Trophoblast cell (in vitro differentiated cells and primary cell): ENCODE data around the gene FRY.
"Not testable (repeated sequence)": the region's sequence is repeated elsewhere in the genome, so short reads cannot be mapped to it uniquely, and the experiment has no call there.

Experiments used
- DNase-seq, 2 donors: peaks; one replicate each; pipeline ENCODE4 v3.0.0-alpha.2; 2016
- H2AFZ ChIP-seq: 2 replicates; pipeline ENCODE4 v1.6.1; 2013; ENCODE audit warnings: low read length, moderate library complexity, mild to moderate bottlenecking; ENCODE audit not compliant: insufficient read depth, poor library complexity
- H2AK5ac ChIP-seq: 2 replicates; pipeline ENCODE4 v1.6.1; 2013; ENCODE audit warnings: mild to moderate bottlenecking, low read length
- H2BK120ac ChIP-seq: 2 replicates; pipeline ENCODE4 v1.6.1; 2013; ENCODE audit warnings: low read length, mild to moderate bottlenecking, moderate library complexity; ENCODE audit not compliant: insufficient read depth, poor library complexity
- H2BK12ac ChIP-seq: 2 replicates; pipeline ENCODE4 v1.6.1; 2013; ENCODE audit warnings: mild to moderate bottlenecking, low read length, moderate library complexity
- H2BK5ac ChIP-seq: 2 replicates; pipeline ENCODE4 v1.6.1; 2013; ENCODE audit warnings: low read length, low read depth, moderate library complexity, mild to moderate bottlenecking; ENCODE audit not compliant: poor library complexity
- H3K14ac ChIP-seq: 2 replicates; pipeline ENCODE4 v1.6.1; 2013; ENCODE audit warnings: mild to moderate bottlenecking, low read length
- H3K18ac ChIP-seq: 2 replicates; pipeline ENCODE4 v1.6.1; 2013; ENCODE audit warnings: mild to moderate bottlenecking, low read length
- H3K23ac ChIP-seq: 2 replicates; pipeline ENCODE4 v1.6.1; 2013; ENCODE audit warnings: low read length
- H3K27ac ChIP-seq: 2 replicates; pipeline ENCODE4 v1.5.1; 2013; ENCODE audit warnings: low read depth, mild to moderate bottlenecking, inconsistent platforms, low read length, moderate library complexity
- H3K27me3 ChIP-seq: 2 replicates; pipeline ENCODE4 v1.6.1; 2013; ENCODE audit warnings: inconsistent platforms, mild to moderate bottlenecking, low read length, moderate library complexity; ENCODE audit not compliant: insufficient read depth
- H3K36me3 ChIP-seq, 2 experiments: 1 replicate in 1 of 2; 2 replicates in 1 of 2; pipeline ENCODE4 v1.6.1; 2013; ENCODE audit warnings: low read length in 2 of 2, mild to moderate bottlenecking in 2 of 2, moderate library complexity in 1 of 2; ENCODE audit not compliant: insufficient read depth in 2 of 2, control insufficient read depth in 1 of 2
- H3K4ac ChIP-seq: 2 replicates; pipeline ENCODE4 v1.6.1; 2013; ENCODE audit warnings: low read depth, mild to moderate bottlenecking, low read length, moderate library complexity
- H3K4me1 ChIP-seq, 2 experiments: 1 replicate in 1 of 2; 2 replicates in 1 of 2; pipeline ENCODE4 v1.6.1; 2013; ENCODE audit warnings: low read length in 2 of 2, mild to moderate bottlenecking in 2 of 2, moderate library complexity in 1 of 2; ENCODE audit not compliant: insufficient read depth in 2 of 2, control insufficient read depth in 1 of 2
- H3K4me2 ChIP-seq: 2 replicates; pipeline ENCODE4 v1.6.1; 2013; ENCODE audit warnings: inconsistent platforms, mild to moderate bottlenecking, low read length, moderate library complexity
- H3K4me3 ChIP-seq: 2 replicates; pipeline ENCODE4 v1.5.1; 2013; ENCODE audit warnings: mild to moderate bottlenecking, low read depth, low read length, inconsistent platforms
- H3K79me1 ChIP-seq: one replicate; pipeline ENCODE4 v1.6.1; 2013; ENCODE audit warnings: low read length
- H3K79me2 ChIP-seq: 2 replicates; pipeline ENCODE4 v1.6.1; 2013; ENCODE audit warnings: low read length, mild to moderate bottlenecking; ENCODE audit not compliant: control insufficient read depth, insufficient read depth, poor library complexity
- H3K9ac ChIP-seq: 2 replicates; pipeline ENCODE4 v1.6.1; 2013; ENCODE audit warnings: mild to moderate bottlenecking, low read length
- H3K9me3 ChIP-seq: 2 replicates; pipeline ENCODE4 v1.6.1; 2013; ENCODE audit warnings: low read depth, mild to moderate bottlenecking, control low read depth, inconsistent platforms, low read length; ENCODE audit not compliant: insufficient read depth
- H4K12ac ChIP-seq: 2 replicates; pipeline ENCODE4 v1.6.1; 2013; ENCODE audit warnings: low read depth, mild to moderate bottlenecking, low read length, moderate library complexity
- H4K8ac ChIP-seq: 2 replicates; pipeline ENCODE4 v1.6.1; 2013; ENCODE audit warnings: low read depth, mild to moderate bottlenecking, low read length, moderate library complexity
- H4K91ac ChIP-seq: one replicate; pipeline ENCODE4 v1.6.1; 2013; ENCODE audit warnings: low read depth, mild to moderate bottlenecking, low read length, moderate library complexity
- WGBS: extraction: QIAGEN DNeasy Blood & Tissue Kit; methylation state at CpG from one replicate; pipeline ENCODE4 v1.1.7; 2013; ENCODE audit warnings: missing lambda C conversion rate; ENCODE audit not compliant: insufficient read length, insufficient coverage; ENCODE audit errors: extremely low coverage; 5-methylcytosine and 5-hydroxymethylcytosine counted together

Gene FRY

GRCh38 chr13:31996601-31997000, 35.0 kb upstream of the FRY start:
- no peak overlapping the region for H2AK5ac ChIP-seq
- H3K27ac ChIP-seq: no peak overlapping the region
- no CpG with 5 or more reads among the region's 2 CpGs for WGBS
- no peak overlapping the region for H3K18ac ChIP-seq
- H3K4me2 ChIP-seq: no peak overlapping the region
- no peak overlapping the region for H3K9ac ChIP-seq
- H4K91ac ChIP-seq: no peak overlapping the region
- H3K9me3 ChIP-seq: no peaks in the 10 kb centered on the region
- no peaks in the 10 kb centered on the region for H3K79me1 ChIP-seq
- H2BK12ac ChIP-seq: no peak overlapping the region
- no peak overlapping the region for H3K4me3 ChIP-seq
- no peak overlapping the region for H2BK120ac ChIP-seq
- H3K27me3 ChIP-seq: no peaks in the 10 kb centered on the region
- DNase-seq: no peak
- no peak overlapping the region for H2AFZ ChIP-seq
- no peak overlapping the region for H4K8ac ChIP-seq
- H3K4me1 ChIP-seq: peaks cover 8 to 10% of the 10 kb centered on the region in 2 experiments
- H3K79me2 ChIP-seq: no peaks in the 10 kb centered on the region
- H3K14ac ChIP-seq: no peak overlapping the region
- no peak overlapping the region for H4K12ac ChIP-seq
- H3K4ac ChIP-seq: no peak overlapping the region
- H2BK5ac ChIP-seq: no peak overlapping the region
- H3K36me3 ChIP-seq: no peaks in the 10 kb centered on the region
- no peak overlapping the region for H3K23ac ChIP-seq

DNA sequence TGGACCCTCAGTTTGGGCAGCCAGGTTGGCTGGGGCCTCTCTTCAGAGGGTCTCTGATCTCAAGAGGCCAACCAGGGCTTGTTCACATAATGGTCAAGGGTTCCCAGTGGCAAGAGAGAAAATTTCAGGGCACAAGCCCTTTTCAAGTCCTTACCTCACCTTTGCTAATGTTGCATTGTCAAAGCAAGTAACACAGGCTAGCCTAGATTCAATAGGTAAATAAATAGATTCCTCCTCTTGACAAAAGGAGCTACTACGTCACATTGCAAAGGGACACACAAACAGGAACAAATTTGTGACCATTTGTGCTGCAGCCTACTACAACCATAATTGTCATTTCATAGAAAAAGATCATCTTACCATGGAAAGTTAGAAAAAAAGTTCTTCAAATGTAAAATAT, 33.9 kb upstream of the FRY start:
- no peak overlapping the region for H3K4me3 ChIP-seq
- peaks cover 8 to 10% of the 10 kb centered on the region in 2 experiments for H3K4me1 ChIP-seq
- H3K79me1 ChIP-seq: no peaks in the 10 kb centered on the region
- peak overlapping the region; percentile 72 for H2AK5ac ChIP-seq
- no peak overlapping the region for H3K4me2 ChIP-seq
- H3K23ac ChIP-seq: no peak overlapping the region
- peak overlapping the region; percentile 43 for H4K8ac ChIP-seq
- H4K91ac ChIP-seq: peak overlapping the region; percentile 68
- no peaks in the 10 kb centered on the region for H3K9me3 ChIP-seq
- H2BK12ac ChIP-seq: peak overlapping the region; percentile 73
- H3K18ac ChIP-seq: no peak overlapping the region
- no peak overlapping the region for H4K12ac ChIP-seq
- H3K14ac ChIP-seq: peak overlapping the region; percentile 93
- WGBS: no CpG with 5 or more reads among the region's 1 CpG
- H3K9ac ChIP-seq: no peak overlapping the region
- peak overlapping the region; percentile 25 for H2BK120ac ChIP-seq
- H3K27ac ChIP-seq: no peak overlapping the region
- peak in 1 of 2 donors; percentile 8 for DNase-seq
- H2AFZ ChIP-seq: no peak overlapping the region
- H2BK5ac ChIP-seq: no peak overlapping the region
- no peaks in the 10 kb centered on the region for H3K27me3 ChIP-seq
- no peak overlapping the region for H3K4ac ChIP-seq
- H3K79me2 ChIP-seq: no peaks in the 10 kb centered on the region
- no peaks in the 10 kb centered on the region for H3K36me3 ChIP-seq

- Histone ChIP-seq H3K23ac (no peak overlapping the region), H2AK5ac (no peak overlapping the region), H3K79me2 (no peaks in the 10 kb centered on the region), H3K9ac (no peak overlapping the region), H3K18ac (no peak overlapping the region), H3K14ac (no peak overlapping the region), H3K27me3 (no peaks in the 10 kb centered on the region), H3K27ac (no peak overlapping the region), H2AFZ (no peak overlapping the region), H4K8ac (no peak overlapping the region), H3K4ac (no peak overlapping the region), H3K9me3 (no peaks in the 10 kb centered on the region), H4K91ac (no peak overlapping the region), H3K79me1 (no peaks in the 10 kb centered on the region), H2BK12ac (no peak overlapping the region), H2BK120ac (no peak overlapping the region), H4K12ac (no peak overlapping the region), H3K4me1 (peaks cover 8 to 10% of the 10 kb centered on the region in 2 experiments), H3K4me2 (no peak overlapping the region), H2BK5ac (no peak overlapping the region), H3K4me3 (no peak overlapping the region), H3K36me3 (no peaks in the 10 kb centered on the region)
- WGBS: no CpG with 5 or more reads among the region's 6 CpGs
- peak; percentile 67 to 86 for DNase-seq
Observed at GRCh38 chr13:31998131-31998530, 33.4 kb upstream of the FRY start.

- H4K8ac ChIP-seq, H3K18ac ChIP-seq, H2BK120ac ChIP-seq, H3K4me3 ChIP-seq, H2AK5ac ChIP-seq, H4K12ac ChIP-seq, DNase-seq, H3K79me1 ChIP-seq, H3K23ac ChIP-seq, H2AFZ ChIP-seq, H3K36me3 ChIP-seq, H3K27me3 ChIP-seq, H3K9me3 ChIP-seq, H4K91ac ChIP-seq, H3K9ac ChIP-seq, H3K4ac ChIP-seq, H2BK5ac ChIP-seq, H3K79me2 ChIP-seq, H2BK12ac ChIP-seq, H3K27ac ChIP-seq, H3K14ac ChIP-seq, H3K4me2 ChIP-seq: not testable (repeated sequence)
- WGBS: no CpG with 5 or more reads among the region's 7 CpGs
- peaks cover 10 to 11% of the 10 kb centered on the region in 2 experiments for H3K4me1 ChIP-seq
Observed at GRCh38 chr13:32000754-32001153, 30.8 kb upstream of the FRY start.
